ENCODE data around the gene SPTBN1. TPM values are rescaled to one million over a fixed set of nuclear protein-coding genes. Genes with fewer than 3 reads are reported as not detected.

The SPTBN1 gene
- total RNA-seq, 3 donors from 2014 or later (not counting 1 experiment from before 2014, with no cell fraction given) = 65.7 to 142 (median 68.3) TPM

DNA sequence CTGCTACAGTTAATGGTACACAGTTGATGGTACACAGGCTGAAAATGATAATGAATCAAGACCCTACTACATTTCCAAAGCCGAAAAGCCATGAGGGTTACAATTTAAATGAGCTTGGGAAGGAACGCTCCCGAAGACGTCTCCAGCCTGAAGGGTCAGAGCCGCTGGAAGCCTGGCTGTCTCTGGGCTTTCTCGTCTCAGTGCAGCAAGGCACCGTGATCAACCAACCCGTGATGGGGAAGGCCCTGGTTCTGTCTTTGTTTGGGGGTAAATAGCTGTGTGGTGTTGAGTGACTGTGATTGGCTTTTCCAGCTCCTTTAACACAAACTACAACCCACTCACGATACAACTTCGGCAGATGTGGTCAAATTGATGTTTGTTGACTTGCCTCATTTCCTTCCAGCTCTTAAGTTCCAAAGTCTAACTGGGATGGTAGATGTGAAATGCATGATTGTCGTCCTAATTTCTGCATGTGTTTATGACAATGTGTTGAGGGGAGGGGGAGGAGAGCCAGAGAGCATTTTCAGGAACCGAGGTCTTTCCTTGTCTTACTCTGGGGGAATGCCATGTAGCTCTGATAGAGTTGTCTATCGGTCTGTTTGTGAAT is 207.4 kb downstream of the SPTBN1 start:
- Mint-ChIP-seq H3K27ac (no peak overlapping the region), H3K9me3 (no peaks in the 10 kb centered on the region), H3K27me3 (ENCODE audit: low read depth in 2 of 2) (no peaks in the 10 kb centered on the region), H3K4me1 (peaks cover 0 to 5% of the 10 kb centered on the region in 2 donors), H3K36me3 (peaks cover 61% of the 10 kb centered on the region), H3K4me3 (no peak overlapping the region)
- intact Hi-C loops (cut with micrococcal nuclease) = loop anchor here (5.0 to 10.0 kb wide), 2 partner anchors 141 to 171 kb away; no protein-coding TSS in a partner anchor
- Histone ChIP-seq H3K4me3 (ENCODE audit: low read length) (no peak overlapping the region), H3K36me3 (ENCODE audit: control insufficient read depth, insufficient read depth, low read length) (peaks cover 97% of the 10 kb centered on the region), H3K27ac (ENCODE audit: low read length) (no peak overlapping the region), H3K4me1 (ENCODE audit: control insufficient read depth, insufficient read depth, low read length) (peaks cover 5% of the 10 kb centered on the region), H3K27me3 (ENCODE audit: control insufficient read depth, insufficient read depth, low read length) (no peaks in the 10 kb centered on the region), H3K9me3 (ENCODE audit: control insufficient read depth, insufficient read depth, low read length) (no peaks in the 10 kb centered on the region)
- WGBS (ENCODE audit: insufficient coverage) = 96% methylated on average over 13 of the region's 13 CpGs
- TF ChIP-seq, protein P1, sequence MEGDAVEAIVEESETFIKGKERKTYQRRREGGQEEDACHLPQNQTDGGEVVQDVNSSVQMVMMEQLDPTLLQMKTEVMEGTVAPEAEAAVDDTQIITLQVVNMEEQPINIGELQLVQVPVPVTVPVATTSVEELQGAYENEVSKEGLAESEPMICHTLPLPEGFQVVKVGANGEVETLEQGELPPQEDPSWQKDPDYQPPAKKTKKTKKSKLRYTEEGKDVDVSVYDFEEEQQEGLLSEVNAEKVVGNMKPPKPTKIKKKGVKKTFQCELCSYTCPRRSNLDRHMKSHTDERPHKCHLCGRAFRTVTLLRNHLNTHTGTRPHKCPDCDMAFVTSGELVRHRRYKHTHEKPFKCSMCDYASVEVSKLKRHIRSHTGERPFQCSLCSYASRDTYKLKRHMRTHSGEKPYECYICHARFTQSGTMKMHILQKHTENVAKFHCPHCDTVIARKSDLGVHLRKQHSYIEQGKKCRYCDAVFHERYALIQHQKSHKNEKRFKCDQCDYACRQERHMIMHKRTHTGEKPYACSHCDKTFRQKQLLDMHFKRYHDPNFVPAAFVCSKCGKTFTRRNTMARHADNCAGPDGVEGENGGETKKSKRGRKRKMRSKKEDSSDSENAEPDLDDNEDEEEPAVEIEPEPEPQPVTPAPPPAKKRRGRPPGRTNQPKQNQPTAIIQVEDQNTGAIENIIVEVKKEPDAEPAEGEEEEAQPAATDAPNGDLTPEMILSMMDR (IDR thresholded peaks at IDR 0.05) = no peak
- no peak for DNase-seq
- ATAC-seq = no peak

DNA sequence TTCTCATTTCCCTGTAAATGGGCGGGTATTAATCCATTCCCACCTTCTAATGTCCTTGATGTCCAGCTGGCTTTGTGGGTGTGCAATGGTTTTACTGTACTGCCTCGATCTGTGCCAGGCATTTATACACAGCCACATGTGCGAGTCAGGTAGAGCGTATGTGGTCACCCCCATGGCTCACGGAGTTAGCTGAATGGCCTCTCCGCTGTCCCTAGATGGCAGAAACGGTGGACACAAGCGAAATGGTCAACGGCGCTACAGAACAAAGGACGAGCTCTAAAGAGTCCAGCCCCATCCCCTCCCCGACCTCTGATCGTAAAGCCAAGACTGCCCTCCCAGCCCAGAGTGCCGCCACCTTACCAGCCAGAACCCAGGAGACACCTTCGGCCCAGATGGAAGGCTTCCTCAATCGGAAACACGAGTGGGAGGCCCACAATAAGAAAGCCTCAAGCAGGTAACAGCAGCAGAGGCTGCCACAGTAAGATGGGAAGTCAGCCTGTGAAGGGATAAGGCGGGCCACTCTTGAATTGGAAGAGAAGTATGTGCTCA is 208.2 kb downstream of the SPTBN1 start:
- TF ChIP-seq, protein P1 (IDR thresholded peaks at IDR 0.05) = no peak
- Mint-ChIP-seq H3K9me3 (no peaks in the 10 kb centered on the region), H3K27me3 (ENCODE audit: low read depth in 2 of 2) (no peaks in the 10 kb centered on the region), H3K27ac (no peak overlapping the region), H3K4me3 (peak overlapping the region; percentile 18), H3K4me1 (peaks cover 0 to 5% of the 10 kb centered on the region in 2 donors), H3K36me3 (peaks cover 61% of the 10 kb centered on the region)
- DNase-seq (no peak), ATAC-seq (no peak)
- no peak overlapping the region for H3K4me3 ChIP-seq (ENCODE audit: low read length)
- peaks cover 5% of the 10 kb centered on the region for H3K4me1 ChIP-seq (ENCODE audit: control insufficient read depth, insufficient read depth, low read length)
- no peaks in the 10 kb centered on the region for H3K9me3 ChIP-seq (ENCODE audit: control insufficient read depth, insufficient read depth, low read length)
- 95% methylated on average over 18 of the region's 18 CpGs for WGBS (ENCODE audit: insufficient coverage)
- no peak overlapping the region for H3K27ac ChIP-seq (ENCODE audit: low read length)
- no peaks in the 10 kb centered on the region for H3K27me3 ChIP-seq (ENCODE audit: control insufficient read depth, insufficient read depth, low read length)
- peaks cover 96% of the 10 kb centered on the region for H3K36me3 ChIP-seq (ENCODE audit: control insufficient read depth, insufficient read depth, low read length)
- intact Hi-C loops (cut with micrococcal nuclease) = loop anchor here (5.0 to 10.0 kb wide), 2 partner anchors 142 to 170 kb away; no protein-coding TSS in a partner anchor

- DNase-seq (peak in 1 of 2 donors; percentile 72), ATAC-seq (peak; percentile 36 to 64 (median 57))
- Histone ChIP-seq H3K36me3 (ENCODE audit: control insufficient read depth, insufficient read depth, low read length) (peaks cover 94% of the 10 kb centered on the region), H3K4me1 (ENCODE audit: control insufficient read depth, insufficient read depth, low read length) (peaks cover 5% of the 10 kb centered on the region), H3K27me3 (ENCODE audit: control insufficient read depth, insufficient read depth, low read length) (no peaks in the 10 kb centered on the region), H3K27ac (ENCODE audit: low read length) (no peak overlapping the region), H3K4me3 (ENCODE audit: low read length) (no peak overlapping the region), H3K9me3 (ENCODE audit: control insufficient read depth, insufficient read depth, low read length) (no peaks in the 10 kb centered on the region)
- TF ChIP-seq, protein P1 (IDR thresholded peaks at IDR 0.05) = peak; percentile 62
- Mint-ChIP-seq H3K27me3 (ENCODE audit: low read depth in 2 of 2) (no peaks in the 10 kb centered on the region), H3K4me3 (no peak overlapping the region), H3K9me3 (no peaks in the 10 kb centered on the region), H3K4me1 (peaks cover 0 to 5% of the 10 kb centered on the region in 2 donors), H3K27ac (peak overlapping the region in 1 of 2 donors; percentile 13), H3K36me3 (peaks cover 51% of the 10 kb centered on the region)
- 76% methylated on average over 3 of the region's 3 CpGs for WGBS (ENCODE audit: insufficient coverage)
- intact Hi-C loops (cut with micrococcal nuclease) = loop anchor here (10.0 kb wide), 1 partner anchor 169 kb away; no protein-coding TSS in a partner anchor
Observed at GRCh38 chr2:54665436-54665856, 209.3 kb downstream of the SPTBN1 start.

Data from natural killer cell (primary cell).